ENCODE measurements around the gene ACTC1.
"Not testable (repeated sequence)": the region's sequence is repeated elsewhere in the genome, so short reads cannot be mapped to it uniquely, and the experiment has no call there.

The ACTC1 gene

DNA sequence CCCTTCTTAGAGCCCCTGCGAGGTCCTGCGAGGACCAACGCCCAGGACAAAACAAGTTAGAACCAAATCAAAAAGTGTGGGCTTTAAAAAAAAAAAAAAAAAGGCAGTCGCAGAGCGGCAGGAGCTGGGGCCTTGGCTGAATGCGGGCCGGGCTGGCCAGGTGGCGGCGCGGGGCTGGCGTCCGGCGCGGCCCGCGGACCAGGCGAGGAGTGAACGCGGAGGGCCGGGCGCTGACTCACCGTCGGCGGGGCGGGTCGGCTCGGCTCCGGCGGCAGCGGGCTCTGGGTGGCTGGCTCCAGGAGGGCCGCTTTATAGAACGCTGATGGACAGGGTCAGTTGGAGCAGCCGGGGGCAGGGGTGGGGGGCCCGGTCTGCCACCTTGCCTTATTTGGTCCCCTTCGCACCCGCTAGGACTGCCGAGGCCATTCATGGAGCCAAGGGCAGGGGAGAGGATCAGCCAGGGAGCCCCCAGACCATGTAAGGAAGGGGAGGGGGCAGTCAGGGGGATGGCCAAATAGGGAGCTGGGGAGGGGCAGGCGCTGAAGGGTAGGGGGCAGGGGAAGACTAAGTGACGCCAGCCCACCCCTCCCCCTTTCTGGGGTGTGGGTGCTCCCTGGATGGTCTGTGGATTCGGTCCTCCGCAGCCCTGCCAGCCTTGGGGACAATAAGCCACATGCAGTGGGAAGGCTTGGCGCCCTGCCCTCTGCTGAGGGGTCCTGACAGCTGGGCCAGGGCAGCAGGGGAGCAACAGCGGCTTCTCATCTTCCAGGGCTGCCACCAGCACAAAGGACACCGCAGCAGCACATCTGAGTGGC lies at the start of gene ACTC1:
TSS of gene ACTC1 (minus strand) at position 283 of the 815 bp plus-strand sequence. CDS start 741 bp downstream, outside the sequence.
- peak; percentile 72 for DNase-seq

DNA sequence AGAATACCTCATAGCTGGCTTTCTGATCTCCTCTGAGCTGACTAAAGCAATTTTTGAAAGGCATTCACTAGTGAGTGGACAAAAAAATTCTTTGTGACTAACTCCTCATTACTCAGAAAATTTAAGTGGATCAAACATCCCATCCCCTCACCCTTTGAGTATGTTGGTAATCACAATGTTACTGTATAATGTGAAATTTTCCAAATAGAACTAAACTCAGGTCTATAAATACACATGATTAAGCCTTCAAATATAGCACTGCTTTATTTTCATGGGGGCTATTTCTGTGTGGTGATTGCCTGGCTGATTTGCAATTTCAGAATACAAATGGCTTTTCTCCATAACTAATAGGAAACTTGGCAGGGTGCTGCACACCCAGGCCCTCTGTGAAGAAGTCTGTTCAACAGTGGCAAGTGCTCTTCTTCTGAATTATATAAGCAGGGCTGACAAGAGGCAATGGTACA lies 45.9 kb upstream of the ACTC1 start:
- DNase-seq = peak; percentile 22

DNA sequence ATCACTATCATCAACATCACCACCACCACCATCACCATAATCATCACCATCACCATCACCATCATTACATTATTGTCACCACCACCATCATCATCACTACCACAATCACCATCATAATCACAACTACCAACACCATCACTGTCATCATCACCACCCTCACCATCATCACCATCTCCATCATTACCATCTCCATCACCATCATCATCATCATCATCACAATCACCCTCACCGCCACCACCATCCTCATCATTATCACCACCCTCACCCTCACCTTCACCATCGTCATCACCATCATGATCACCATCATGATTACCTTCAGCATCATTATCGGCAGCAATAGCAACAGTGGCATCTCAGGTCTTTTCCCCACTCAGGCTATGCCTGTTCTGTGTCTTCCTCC lies 42.9 kb upstream of the ACTC1 start:
- no peak for DNase-seq

DNA sequence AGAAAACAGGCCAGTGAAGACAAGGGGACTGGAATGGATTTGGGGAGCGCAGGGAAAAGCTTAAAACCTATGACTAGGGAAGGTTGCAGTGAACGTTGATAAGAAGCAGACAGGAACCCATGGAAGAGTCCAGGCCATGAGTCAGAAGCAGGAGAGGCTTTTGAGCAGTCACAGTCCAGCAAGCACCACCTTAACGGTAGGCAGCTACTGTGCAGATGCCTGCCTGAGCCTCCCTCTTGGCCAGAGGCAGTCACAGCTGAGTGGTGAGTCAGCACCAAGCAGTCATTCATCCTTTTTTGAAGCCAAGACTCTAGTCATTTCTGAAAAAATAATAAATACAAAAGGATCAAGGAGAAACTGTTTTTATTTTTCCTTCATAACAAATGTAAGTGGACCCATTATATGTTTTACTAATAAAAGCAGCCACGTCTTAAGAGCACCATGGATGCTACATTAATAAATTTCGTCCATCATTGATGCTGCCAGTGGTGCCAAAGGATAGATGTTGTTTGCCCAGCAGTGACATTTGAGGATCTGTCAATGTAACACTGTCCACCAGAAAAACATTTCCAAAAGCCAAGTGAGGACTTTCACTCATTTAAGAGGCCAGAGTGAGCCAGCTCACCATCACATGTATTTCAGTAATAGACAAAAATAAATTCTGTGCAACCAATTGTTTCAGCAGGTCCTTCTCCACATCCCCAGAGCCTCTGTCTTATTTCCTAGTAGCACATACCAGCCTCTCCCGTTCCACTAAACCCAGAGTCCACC lies 42.1 kb upstream of the ACTC1 start:
- DNase-seq = peak; percentile 85

DNA sequence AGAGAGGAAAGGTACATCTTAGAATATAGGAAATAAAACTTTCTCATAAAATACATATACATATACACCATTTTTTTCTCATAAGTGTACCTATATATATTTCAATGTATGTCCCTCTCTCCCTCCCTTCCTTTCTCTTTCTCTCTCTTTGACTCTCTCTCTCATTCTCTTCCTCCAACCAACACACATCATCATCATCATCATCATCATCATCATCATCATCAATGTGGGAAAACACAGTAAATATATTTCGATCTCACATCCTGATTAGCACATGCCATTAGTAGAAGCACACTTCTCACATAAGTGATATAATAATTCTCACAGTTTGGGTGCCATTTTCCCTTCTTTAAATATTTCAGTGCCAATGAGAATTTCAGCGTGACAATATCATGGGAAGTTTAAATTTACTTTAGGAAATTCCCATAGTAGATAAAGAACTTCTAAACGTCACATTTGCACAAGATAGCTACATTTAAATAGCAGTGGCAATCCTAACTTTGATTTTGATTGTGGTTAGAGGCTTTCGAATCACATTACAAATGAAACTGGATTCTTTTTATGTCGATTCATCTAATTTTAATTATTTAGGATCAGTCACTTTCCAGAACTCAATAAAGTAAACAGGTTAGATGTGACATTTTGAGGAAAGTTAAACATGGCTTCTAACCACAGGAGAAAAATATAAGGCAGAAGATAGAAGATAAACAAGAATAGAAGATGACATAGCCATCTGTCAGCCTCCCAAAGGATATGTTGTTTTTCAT lies 33.0 kb upstream of the ACTC1 start:
- no peak for DNase-seq

DNA sequence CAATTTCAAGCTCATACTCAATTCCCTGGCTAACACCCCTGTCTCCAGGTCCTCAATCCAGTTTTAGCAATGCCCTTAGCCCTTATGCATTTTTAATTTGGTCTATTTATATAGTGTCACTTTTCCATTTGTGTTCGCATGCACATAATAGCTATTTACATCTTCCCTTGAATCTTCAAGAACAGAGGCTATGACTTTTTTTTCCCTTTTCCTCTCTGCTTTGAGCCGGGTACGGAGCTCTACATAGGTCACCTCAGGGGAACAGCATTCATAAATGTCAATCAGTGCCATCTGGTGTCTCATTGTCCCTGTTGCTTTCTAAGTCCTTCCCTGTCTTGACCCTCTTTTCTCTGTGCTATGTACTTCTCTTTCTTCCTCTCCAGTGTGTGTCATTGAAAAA lies 26.5 kb upstream of the ACTC1 start:
- DNase-seq = no peak

DNA sequence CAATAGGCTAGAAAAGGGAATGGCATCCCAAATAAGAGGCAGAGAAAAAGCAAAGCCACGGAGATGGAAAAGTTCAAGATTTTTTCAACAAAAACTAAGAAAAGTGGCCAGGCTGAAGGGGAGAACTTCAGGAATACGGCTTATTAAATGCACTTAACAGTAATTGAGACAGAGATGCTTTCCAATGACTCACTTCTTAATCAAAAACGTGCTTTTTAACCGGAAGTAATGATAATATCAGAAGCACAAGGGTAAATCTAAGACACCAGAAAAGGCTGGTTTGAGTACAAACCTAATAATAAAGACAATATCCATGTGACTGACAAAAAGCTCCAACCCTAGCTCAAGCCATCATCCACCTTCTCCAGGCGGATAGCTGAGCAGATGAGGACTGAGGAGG lies 24.8 kb upstream of the ACTC1 start:
- no peak for DNase-seq

DNA sequence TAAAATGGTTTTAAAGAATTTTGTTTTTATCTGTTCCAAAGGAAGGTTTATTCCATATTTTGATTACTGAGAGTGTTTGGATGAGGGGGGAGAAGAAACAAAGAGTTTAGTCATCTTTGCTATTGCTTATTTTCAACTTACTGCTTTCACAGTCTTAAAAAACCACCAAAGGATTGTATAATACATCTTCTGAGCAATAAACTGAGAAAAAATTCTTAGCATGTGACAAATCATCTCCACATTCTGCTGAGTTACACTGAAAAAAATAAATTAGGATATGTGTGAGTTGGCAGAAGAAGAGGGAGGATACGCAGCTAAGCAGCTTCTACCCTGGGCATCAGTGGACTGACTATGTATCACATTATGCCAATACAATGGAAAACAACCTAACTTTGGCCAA lies 23.2 kb upstream of the ACTC1 start:
- DNase-seq = peak; percentile 55

DNA sequence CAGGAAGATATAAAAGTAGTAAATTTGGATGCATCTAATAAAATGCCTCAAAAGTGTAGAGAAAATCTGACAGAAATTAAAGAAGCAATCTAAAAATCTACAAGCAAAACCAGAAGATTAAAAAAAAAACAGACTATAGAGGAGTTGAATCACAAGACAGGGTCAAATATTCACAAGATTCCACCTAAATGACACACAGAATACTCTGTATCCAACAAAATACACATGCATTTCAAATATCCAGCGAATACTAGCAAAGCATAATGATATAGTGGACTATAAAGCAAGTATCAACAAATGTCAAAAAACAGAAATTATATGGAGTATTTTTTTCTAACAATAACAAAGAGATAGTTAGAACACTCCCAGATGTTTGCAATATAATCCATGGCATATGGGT lies 20.5 kb upstream of the ACTC1 start:
- peak; percentile 36 for DNase-seq

DNA sequence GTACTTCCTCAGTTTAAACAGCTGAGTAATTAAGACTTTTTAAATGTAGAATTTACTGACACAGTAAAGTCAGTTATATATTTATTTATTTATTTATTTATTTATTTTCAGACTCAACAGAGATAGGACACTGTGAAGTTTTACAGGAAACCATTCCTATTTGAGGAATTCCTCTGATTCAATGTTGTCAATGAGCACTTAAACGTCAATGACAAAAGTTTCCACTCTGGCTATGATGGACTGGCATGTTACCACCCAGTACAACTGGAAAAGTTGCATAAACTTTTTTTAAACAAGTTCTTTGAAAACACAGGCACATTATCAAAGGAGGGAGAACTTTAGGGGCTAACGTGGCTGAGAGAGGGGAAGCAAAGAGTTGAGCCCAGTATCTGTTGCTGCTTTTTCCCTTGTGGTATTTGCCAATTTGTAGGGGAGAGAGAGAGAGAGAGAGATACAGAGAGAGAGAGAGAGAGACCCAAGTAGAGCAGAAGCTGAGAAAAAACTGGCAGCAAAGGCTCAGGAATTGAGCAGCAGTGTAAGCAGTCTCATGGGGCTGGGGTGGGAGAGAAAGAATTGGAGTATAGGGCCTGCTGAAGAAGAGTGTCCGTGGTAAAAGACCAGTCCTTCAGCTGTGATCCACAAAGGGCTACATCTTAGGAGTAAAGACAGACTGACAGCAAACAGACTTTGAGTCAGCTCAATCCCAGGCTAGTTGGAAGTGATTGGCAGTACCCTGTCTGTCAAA lies 18.3 kb upstream of the ACTC1 start:
- DNase-seq = no peak

DNA sequence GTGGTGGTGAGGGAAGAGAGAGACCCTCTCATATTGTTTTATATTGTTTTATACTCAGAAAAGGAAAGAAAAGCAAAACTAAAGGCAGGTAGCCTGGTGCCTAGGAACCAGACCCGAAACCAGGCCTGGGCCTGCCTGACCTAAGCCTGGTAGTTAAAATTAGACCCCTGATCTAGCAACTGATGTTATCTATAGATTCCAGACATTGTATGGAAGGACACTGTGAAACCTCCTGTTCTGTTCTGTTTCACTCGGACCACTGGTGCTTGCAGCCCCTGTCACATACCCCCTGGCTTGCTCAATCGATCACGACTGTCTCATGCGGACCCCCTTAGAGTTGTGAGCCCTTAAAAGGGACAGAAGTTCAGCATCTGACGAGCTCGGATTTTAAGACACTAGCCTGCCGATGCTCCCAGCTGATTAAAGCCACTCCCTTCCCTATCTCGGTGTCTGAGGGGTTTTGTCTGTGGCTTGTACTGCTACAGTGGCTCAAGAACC lies 17.6 kb upstream of the ACTC1 start:
- not testable (repeated sequence) for DNase-seq

DNA sequence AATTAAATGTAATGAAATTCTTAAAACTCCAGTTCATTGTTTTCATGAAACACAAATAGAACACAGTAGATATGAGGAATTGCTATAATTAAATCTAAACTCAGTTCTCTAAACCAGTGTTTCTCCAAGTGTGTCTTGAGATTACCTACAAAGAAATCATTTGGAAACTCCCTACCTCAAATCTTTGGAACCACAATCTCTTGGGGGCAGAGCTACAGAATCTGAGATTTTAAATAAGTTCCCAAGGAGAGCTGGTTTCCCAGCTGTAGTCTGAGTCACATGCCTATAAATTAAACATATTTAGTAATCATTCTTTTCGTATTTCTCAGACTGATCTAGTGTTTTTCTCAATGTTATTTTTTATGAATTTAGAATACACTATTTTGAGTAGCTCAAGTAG lies 17.0 kb upstream of the ACTC1 start:
- peak; percentile 72 for DNase-seq

DNA sequence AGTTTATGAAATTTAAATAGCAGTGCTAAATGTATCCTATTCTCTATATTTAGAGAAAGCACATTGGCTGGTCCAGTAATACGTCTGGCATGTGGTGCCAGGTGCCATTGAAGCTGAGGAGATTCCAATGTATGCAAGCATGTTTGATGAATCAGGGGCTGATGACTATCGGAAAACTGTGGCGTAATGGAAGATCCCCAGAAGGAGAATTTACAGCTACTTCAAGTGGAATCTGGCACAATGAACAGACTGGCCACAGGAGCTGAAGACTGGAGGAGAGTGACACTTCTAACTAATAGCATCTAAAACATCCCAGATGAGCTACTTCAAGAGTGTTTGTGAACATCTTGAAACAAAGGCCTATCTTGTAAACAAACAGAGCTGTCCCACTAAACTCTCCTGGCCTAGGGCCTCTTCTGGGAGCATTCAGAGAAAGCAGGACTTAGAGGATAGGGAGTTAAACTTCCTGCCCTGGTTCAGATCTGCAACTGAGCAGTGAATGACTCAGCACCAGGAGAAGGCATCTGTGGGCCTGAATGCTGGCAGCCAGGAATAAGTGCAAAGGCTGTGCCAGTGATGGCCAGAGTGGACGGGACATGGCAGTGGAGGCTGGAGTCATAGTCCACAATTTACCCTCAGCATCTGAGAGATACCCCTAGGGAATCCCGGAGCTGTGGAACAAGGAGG lies 15.2 kb upstream of the ACTC1 start:
- peak; percentile 98 for DNase-seq

DNA sequence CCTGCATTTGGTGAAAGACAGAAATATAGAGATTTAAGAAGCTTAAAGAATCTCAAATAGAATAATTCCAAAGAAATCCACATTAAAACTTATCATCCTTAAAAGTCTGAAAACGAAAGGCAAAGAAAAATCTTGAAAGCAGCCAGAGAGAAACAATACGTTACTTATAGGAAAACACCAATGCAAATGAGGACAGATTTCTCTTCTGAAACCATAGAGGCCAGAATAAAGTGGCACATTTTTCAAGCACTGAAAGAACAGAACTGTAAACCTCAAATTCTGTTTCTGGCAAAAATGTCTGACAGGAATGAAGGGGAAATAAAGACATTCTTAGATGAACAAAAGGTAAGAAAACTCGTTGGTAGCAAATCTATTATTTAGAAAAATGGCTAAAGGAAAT lies 13.8 kb upstream of the ACTC1 start:
- no peak for DNase-seq

DNA sequence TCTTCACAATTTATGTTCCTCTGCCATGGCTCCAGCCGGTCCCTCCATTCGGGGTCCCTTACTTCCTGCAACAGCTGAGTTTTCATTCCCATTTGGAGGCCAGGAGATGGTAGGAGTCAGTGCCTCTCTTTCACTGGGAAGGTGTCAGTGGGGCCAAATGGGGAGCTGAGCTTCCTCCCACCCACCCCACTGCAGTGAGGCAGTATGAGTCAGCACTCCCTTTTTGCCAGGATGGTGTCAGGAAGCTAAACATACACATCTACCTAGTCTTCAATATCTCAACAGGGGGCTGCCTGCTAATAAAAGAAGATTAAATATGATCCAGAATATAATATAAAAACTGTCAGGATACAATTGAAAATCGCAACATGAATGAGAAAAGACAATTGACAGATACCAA lies 12.7 kb upstream of the ACTC1 start:
- peak; percentile 63 for DNase-seq

DNA sequence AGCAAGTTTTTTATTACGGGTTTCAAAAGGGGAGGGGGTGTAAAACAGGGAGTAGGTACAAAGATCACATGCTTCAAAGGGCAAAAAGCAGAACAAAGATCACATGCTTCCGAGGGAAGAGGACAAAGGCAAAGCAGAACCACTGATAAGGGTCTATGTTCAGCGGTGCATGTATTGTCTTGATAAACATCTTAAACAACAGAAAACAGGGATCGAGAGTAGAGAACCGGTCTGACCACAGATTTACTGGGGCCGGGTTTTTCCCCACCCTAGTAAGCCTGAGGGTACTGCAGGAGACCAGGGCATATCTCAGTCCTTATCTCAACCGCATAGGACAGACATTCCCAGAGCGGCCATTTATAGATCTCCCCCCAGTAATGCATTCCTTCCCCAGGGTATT lies 11.9 kb upstream of the ACTC1 start:
- not testable (repeated sequence) for DNase-seq

DNA sequence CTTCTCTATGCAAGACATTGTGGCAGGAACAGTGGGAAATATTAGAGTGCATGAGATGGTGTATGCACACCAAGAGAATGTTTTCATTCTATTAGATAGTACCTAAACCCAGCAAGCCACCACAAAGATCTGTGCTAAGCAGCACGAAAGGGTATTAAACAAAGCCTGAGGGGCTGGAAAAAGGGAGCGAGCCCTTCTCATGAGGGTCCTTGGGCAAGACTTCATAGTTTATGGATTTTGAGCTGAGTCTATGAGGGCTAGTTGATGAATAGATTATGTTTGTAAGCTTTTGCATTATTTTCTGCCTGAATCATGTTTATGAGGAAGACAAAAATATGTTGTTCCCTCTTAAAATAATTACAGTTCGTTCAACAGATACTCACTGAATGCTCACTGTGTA lies 9.4 kb upstream of the ACTC1 start:
- DNase-seq = no peak

DNA sequence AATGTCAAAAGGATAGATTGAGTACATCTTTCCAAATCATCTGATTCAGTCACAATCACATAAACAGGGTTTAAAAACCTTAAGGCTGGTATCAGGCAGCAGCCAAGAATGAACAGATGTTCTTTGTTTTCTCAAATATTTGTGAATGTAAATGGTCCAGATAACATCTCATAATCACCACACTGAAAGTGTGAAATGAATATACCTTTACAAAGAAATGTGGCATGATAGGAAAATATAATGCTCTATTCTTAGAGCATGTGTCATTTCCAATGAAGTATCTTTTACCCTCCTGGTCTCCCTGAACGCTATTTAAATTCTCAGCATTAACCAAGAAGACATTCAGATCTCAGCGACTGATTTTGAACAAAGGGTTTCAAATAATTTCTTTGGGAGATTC lies 8.8 kb upstream of the ACTC1 start:
- DNase-seq = no peak

DNA sequence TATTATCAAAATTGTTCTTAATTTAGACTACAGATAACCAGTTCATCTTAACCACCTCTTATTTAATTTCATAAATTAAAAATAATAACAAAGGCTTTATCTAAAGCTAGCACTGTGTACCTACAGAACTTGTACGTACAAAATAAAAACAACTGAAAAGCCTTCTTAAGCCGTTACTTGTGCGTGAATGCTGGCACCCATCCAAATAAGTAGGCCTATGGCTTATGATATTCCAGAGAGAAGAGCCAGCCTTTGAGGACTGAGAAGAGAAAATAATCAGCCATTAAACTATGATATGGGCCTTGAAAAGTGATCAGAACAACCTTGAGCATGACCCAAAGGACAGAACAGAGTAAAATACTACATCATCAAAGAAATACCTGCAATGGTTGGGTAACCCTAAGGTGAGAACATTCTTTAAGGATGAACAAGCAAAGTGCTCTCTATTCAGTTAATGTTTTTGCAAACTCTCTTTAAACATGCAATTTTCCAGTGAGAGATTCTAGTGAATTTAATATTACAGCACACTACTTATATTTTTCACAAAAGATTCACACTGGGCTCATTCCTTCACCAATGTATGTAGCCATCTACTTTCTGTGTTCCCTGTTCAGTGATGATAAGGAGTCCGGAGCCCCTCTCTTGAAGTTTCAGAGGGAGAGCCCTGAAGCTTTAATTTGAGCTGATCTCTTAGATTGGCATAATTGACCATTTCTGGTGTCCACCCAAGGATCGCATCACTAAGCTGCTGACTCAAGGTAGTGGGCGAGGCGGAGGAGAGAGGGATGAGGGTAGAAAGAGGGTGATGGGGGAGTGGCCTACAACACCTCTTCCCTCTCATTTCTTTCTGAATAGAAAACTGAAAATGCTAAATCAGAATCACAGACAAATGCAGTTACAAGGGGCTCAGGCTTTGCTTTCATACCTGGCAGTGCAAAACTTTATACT lies 7.7 kb upstream of the ACTC1 start:
- no peak for DNase-seq

DNA sequence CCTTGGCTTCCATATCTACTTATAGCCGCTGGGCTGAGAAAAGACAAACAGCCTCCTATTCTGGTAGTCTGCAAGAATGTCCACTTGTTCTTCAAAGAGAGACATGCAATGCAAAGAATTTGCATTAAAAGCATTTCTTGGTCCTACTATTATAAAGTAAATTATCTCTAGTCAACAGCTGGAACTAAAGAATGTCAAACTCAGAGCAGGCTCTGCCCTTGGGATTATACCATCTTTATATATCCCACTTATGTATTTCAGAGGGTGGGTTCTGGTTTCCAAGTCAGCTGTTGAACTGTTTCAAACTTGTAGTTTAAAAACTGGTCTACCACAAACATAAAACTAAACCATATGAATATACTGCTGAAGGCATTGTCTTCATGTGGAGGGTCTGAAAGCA lies 7.0 kb upstream of the ACTC1 start:
- DNase-seq = no peak

All from EL (cell line).